ENCODE data around the gene MED4.
A peak's percentile ranks its signal among the peaks of the same experiment; 100 is the strongest.

Gene MED4

GRCh38 chr13:48094781-48095502, at the start of gene MED4:
MED4 (minus strand) TSS chr13:48095104; CDS start chr13:48095078, 26 bp downstream.
- peak; percentile 97 for DNase-seq (ENCODE audit: low read depth in 2 of 2)

- no peak for DNase-seq (ENCODE audit: low read depth in 2 of 2)
These were observed 49.6 kb upstream of the MED4 start for GRCh38 chr13:48144413-48145035.

GRCh38 chr13:48142436-48142835, 47.5 kb upstream of the MED4 start:
- DNase-seq (ENCODE audit: low read depth in 2 of 2), result no peak

GRCh38 chr13:48138270-48138669, 43.4 kb upstream of the MED4 start:
- DNase-seq (ENCODE audit: low read depth in 2 of 2), result no peak

GRCh38 chr13:48132961-48133360, 38.1 kb upstream of the MED4 start:
- no peak for DNase-seq (ENCODE audit: low read depth in 2 of 2)

- DNase-seq (ENCODE audit: low read depth in 2 of 2), result no peak
These were observed 36.6 kb upstream of the MED4 start for GRCh38 chr13:48131533-48131932.

GRCh38 chr13:48126944-48127830, 32.3 kb upstream of the MED4 start:
- DNase-seq (ENCODE audit: low read depth in 2 of 2), result peak; percentile 2 to 31

GRCh38 chr13:48125794-48126228, 30.9 kb upstream of the MED4 start:
- DNase-seq (ENCODE audit: low read depth in 2 of 2), result no peak

- no peak for DNase-seq (ENCODE audit: low read depth in 2 of 2)
These were observed 28.9 kb upstream of the MED4 start for GRCh38 chr13:48123812-48124211.

GRCh38 chr13:48121733-48122132, 26.8 kb upstream of the MED4 start:
- no peak for DNase-seq (ENCODE audit: low read depth in 2 of 2)

GRCh38 chr13:48120241-48120640, 25.3 kb upstream of the MED4 start:
- DNase-seq (ENCODE audit: low read depth in 2 of 2), result no peak

- DNase-seq (ENCODE audit: low read depth in 2 of 2), result no peak
These were observed 23.1 kb upstream of the MED4 start for GRCh38 chr13:48118030-48118429.

GRCh38 chr13:48116808-48117207, 21.9 kb upstream of the MED4 start:
- no peak for DNase-seq (ENCODE audit: low read depth in 2 of 2)

GRCh38 chr13:48113756-48114130, 18.8 kb upstream of the MED4 start:
- no peak for DNase-seq (ENCODE audit: low read depth in 2 of 2)

GRCh38 chr13:48112896-48113755, 18.2 kb upstream of the MED4 start:
- DNase-seq (ENCODE audit: low read depth in 2 of 2), result no peak

GRCh38 chr13:48110931-48111721, 16.2 kb upstream of the MED4 start:
- DNase-seq (ENCODE audit: low read depth in 2 of 2), result no peak

GRCh38 chr13:48110132-48110868, 15.4 kb upstream of the MED4 start:
- DNase-seq (ENCODE audit: low read depth in 2 of 2), result no peak

- no peak for DNase-seq (ENCODE audit: low read depth in 2 of 2)
These were observed 13.2 kb upstream of the MED4 start for GRCh38 chr13:48108106-48108505.

- DNase-seq (ENCODE audit: low read depth in 2 of 2), result no peak
These were observed 2.9 kb upstream of the MED4 start for GRCh38 chr13:48097793-48098192.

GRCh38 chr13:48096670-48097069, 1.8 kb upstream of the MED4 start:
- DNase-seq (ENCODE audit: low read depth in 2 of 2), result no peak

All from stimulated activated CD4-positive, alpha-beta T cell treated with anti-CD3 and anti-CD28 coated beads, Interleukin-1b, Interleukin-23, amount 100 ng/mL, for 4 hours (primary cell).